Testis (tissue), 3 donors: ENCODE measurements around the gene ANO4. TPM values are rescaled to one million over a fixed set of nuclear protein-coding genes. Genes with fewer than 3 reads are reported as not detected.
A peak's percentile ranks its signal among the peaks of the same experiment; 100 is the strongest.

Experiments
- DNase-seq: peaks from one replicate; pipeline ENCODE4 v3.0.0-alpha.2; 2019
- H3K27ac ChIP-seq, 2 donors: fragments of 200-600 bp; sonication (generic); one replicate each; pipeline ENCODE4 v1.5.1; 2019
- H3K27me3 ChIP-seq: fragments of 200-600 bp; sonication (generic); one replicate; pipeline ENCODE4 v1.5.1; 2019
- H3K36me3 ChIP-seq: fragments of 200-600 bp; sonication (generic); one replicate; pipeline ENCODE4 v1.5.1; 2017; ENCODE audit warnings: low read depth; ENCODE audit errors: missing control alignments
- H3K4me1 ChIP-seq: fragments of 200-600 bp; sonication (generic); one replicate; pipeline ENCODE4 v1.5.1; 2019
- H3K4me3 ChIP-seq, 2 donors: fragments of 200-600 bp; sonication (generic); one replicate each; pipeline ENCODE4 v1.5.1; 2017 to 2019
- H3K9me3 ChIP-seq: fragments of 200-600 bp; sonication (generic); one replicate; pipeline ENCODE4 v1.5.1; 2017
- POLR2A ChIP-seq: fragments of 450-650 bp; IDR thresholded peaks from one replicate; pipeline ENCODE4 v1.6.1; 2017; ENCODE audit warnings: antibody characterized with exemption, mild to moderate bottlenecking, moderate library complexity
- WGBS, 2 donors: methylation state at CpG; one replicate each; pipeline ENCODE4 v1.1.5; 2018; 5-methylcytosine and 5-hydroxymethylcytosine counted together
- intact Hi-C: fragments of 100-400 bp; cut with DNase I; formaldehyde crosslinking; loops from one replicate; pipeline ENCODE4 v1.15.1; 2023; ENCODE audit warnings: low total_unique reads
- polyA plus RNA-seq: library from polyadenylated mRNA; stranded (reverse); fragments of 350-450 nt; fragmentation: Illumina TruSeq; extraction: RNeasy Lipid Tissue Mini Kit (QIAGEN cat#74804); gene quantifications from one replicate; pipeline ENCODE4 v1.2.3, GENCODE V29; 2014; ENCODE audit warnings: low read depth, low replicate concordance; ENCODE audit not compliant: insufficient read depth
- total RNA-seq, 2 donors: library from RNA; depleted of rRNA; stranded (reverse); fragments of >200 nt; gene quantifications; one replicate each; pipeline ENCODE4 v1.2.3, GENCODE V29; 2016
- TF ChIP-seq, protein P1 (sequence below), 3 experiments: fragments of 450-650 bp in 2 of 3; fragments of 200-600 bp in 1 of 3; sonication (generic) in 1 of 3; IDR thresholded peaks; one replicate each; pipeline ENCODE4 v1.5.1; 2016 to 2019; ENCODE audit warnings: antibody characterized with exemption in 3 of 3, mild to moderate bottlenecking in 2 of 3, moderate library complexity in 1 of 3

The ANO4 gene
- total and polyA plus RNA-seq, 3 donors from 2014 or later: 2.4 to 13.0 (median 9.5) TPM

DNA sequence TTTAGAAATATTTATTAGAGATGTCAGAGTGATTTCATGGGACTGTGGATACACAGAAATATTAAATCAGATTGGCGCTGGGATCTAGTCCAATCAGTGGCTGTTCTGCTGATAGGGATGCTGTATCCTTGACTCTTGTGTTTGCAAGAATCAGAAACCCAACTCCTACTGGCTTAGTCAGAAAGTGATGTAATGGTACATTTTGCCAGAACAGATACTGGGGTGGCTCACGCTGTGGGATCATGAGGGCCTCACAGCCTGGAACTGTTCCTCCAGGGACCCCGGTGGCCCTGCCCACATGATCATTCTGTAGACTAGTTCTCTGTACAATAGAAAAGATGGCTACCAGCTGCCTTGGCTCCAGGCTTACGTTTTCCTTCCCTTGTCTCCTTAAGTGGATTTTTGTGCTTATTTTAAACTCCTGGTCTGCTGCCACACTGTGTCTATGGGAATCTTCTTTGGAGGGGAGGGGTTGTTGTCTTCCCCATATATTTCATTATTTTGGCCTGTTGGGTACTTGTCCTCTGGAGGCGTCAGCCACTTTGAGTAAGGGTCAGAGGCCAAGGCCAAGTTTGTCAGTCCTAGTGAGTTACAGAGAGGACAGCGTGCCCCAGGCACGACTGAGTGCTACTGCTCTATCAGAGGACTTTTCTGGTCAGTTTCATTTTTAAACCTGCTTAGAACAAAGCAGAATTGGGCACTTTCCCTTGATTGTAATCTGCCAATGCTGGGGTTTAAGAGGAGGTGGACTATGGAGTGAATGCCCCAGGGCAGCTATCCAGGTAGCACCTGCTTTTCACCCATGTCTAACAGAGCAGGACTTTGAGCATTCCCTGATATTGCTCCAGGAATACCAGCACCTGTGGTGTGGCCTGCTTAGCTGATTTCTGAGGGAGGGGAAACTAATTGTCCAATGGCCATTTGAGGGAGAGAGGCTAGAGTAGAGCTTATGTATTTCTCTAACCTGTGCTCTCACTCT, 251.2 kb downstream of the ANO4 start:
- peak; percentile 26 for DNase-seq
- TF ChIP-seq POLR2A: no peak
- TF ChIP-seq, protein P1, sequence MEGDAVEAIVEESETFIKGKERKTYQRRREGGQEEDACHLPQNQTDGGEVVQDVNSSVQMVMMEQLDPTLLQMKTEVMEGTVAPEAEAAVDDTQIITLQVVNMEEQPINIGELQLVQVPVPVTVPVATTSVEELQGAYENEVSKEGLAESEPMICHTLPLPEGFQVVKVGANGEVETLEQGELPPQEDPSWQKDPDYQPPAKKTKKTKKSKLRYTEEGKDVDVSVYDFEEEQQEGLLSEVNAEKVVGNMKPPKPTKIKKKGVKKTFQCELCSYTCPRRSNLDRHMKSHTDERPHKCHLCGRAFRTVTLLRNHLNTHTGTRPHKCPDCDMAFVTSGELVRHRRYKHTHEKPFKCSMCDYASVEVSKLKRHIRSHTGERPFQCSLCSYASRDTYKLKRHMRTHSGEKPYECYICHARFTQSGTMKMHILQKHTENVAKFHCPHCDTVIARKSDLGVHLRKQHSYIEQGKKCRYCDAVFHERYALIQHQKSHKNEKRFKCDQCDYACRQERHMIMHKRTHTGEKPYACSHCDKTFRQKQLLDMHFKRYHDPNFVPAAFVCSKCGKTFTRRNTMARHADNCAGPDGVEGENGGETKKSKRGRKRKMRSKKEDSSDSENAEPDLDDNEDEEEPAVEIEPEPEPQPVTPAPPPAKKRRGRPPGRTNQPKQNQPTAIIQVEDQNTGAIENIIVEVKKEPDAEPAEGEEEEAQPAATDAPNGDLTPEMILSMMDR (IDR thresholded peaks at IDR 0.05): no peak
- Histone ChIP-seq H3K27ac (no peak overlapping the region), H3K4me3 (no peak overlapping the region), H3K4me1 (peaks cover 14% of the 10 kb centered on the region), H3K9me3 (no peaks in the 10 kb centered on the region), H3K36me3 (no peaks in the 10 kb centered on the region), H3K27me3 (no peaks in the 10 kb centered on the region)
- 48 to 50% methylated on average over 7 of the region's 7 CpGs for WGBS, 2 donors
- intact Hi-C loops: no loop called here

DNA sequence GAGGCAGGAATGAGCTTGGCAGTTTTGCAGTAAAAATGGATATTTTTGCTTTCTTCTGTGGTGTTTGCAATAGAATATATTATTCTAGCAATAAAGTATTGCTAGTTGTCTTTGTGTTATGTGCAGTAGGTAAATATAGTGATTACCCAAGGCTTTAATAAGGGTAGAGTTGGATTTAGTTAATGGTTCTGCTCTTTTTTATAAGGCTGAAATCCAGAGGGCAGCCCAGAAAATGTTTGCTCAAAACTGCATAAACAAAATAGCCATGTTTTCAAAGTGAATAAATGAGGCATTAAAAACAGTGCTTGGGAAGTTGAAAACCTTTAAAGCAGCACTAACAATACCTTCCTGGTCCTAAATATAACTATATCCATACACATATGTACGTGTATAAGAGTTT, 253.1 kb downstream of the ANO4 start:
- Histone ChIP-seq H3K4me1 (peaks cover 23% of the 10 kb centered on the region), H3K36me3 (no peaks in the 10 kb centered on the region), H3K4me3 (no peak overlapping the region), H3K27me3 (no peaks in the 10 kb centered on the region), H3K27ac (no peak overlapping the region), H3K9me3 (no peaks in the 10 kb centered on the region)
- 64 to 78% methylated on average over 1 of the region's 1 CpG for WGBS, 2 donors
- no peak for DNase-seq
- TF ChIP-seq, protein P1 (IDR thresholded peaks at IDR 0.05): no peak
- no peak for TF ChIP-seq POLR2A
- intact Hi-C loops: no loop called here

DNA sequence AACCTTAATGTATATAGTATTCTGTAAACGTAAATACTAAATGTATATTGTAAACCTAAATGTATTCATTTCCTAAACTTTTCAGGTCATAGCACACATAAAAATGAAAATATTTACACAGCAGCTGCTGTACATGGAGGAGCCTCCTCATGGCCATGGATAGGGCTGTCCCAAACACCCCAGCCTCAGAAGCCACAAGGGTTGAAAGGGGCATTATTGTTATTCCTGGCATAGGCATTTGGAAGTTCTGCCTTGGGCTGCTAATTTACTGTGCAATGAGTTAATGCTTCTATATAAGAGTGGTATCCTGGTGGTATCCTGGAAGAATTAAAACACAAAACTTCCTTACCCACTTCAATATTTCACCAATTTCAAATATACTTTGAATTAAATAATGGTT, 256.1 kb downstream of the ANO4 start:
- DNase-seq: no peak
- no peaks in the 10 kb centered on the region for H3K36me3 ChIP-seq
- no peaks in the 10 kb centered on the region for H3K27me3 ChIP-seq
- intact Hi-C loops: no loop called here
- peaks cover 14% of the 10 kb centered on the region for H3K4me1 ChIP-seq
- no peak overlapping the region for H3K4me3 ChIP-seq
- 0% methylated on average over 1 of the region's 1 CpG for WGBS, 2 donors
- H3K27ac ChIP-seq: no peak overlapping the region
- TF ChIP-seq, protein P1 (IDR thresholded peaks at IDR 0.05): no peak
- no peak for TF ChIP-seq POLR2A
- H3K9me3 ChIP-seq: no peaks in the 10 kb centered on the region

DNA sequence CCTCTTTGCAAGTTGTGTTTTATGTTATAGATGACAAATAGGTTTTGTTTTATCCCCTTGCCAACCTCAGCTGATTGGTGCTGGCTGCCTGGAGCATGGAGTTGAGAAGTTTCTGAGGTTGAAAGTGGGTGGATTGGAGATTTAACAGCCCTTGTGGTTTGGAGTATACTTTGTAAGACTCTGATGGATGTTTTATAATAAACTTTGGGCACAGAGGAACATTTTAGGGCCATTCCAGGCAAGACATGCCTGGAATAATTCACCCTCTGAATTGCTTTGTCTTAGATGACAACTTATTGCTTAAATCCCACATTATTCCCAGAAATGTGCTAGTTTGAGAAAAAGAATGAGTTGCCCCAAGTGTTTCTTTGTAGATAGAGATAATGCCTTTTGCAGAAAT, 256.6 kb downstream of the ANO4 start:
- Histone ChIP-seq H3K9me3 (no peaks in the 10 kb centered on the region), H3K4me3 (no peak overlapping the region), H3K36me3 (no peaks in the 10 kb centered on the region), H3K4me1 (peaks cover 9% of the 10 kb centered on the region), H3K27ac (no peak overlapping the region), H3K27me3 (no peaks in the 10 kb centered on the region)
- intact Hi-C loops: no loop called here
- DNase-seq: no peak
- no peak for TF ChIP-seq POLR2A
- TF ChIP-seq, protein P1 (IDR thresholded peaks at IDR 0.05): no peak
